ENCODE measurements around the gene FGF18. TPM values are rescaled to one million over a fixed set of nuclear protein-coding genes. Genes with fewer than 3 reads are reported as not detected.

The FGF18 gene
- total and polyA plus RNA-seq, 7 donors, result 0.28 to 3.0 (median 0.48) TPM; not detected in 3

DNA sequence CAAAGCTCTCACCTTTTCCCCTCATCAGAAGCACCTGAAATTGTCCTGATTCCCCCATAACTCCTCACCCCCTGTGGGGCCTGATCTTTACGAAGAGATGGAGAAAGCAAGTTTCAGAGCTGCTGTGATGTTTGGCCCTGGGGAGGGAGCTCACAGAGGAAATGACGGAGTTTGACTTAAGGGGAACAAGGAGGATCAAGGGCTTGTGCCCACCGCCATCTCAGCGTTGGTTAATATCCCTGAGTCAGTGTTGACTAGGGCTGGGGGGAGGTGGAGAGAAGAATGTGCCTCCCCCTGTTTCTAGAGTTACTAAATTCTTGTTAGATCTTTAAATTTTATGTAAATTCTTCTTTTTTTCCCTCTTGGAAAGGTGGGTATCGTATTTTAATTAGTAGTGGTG is 27.8 kb downstream of the FGF18 start:
- Histone ChIP-seq H3K4me3 (no peak overlapping the region), H3K9me3 (no peaks in the 10 kb centered on the region), H3K27ac (no peak overlapping the region), H3K4me1 (peaks cover 0 to 13% (median 9%) of the 10 kb centered on the region in 4 donors), H3K36me3 (no peaks in the 10 kb centered on the region), H3K27me3 (no peaks in the 10 kb centered on the region)
- TF ChIP-seq, protein P1, sequence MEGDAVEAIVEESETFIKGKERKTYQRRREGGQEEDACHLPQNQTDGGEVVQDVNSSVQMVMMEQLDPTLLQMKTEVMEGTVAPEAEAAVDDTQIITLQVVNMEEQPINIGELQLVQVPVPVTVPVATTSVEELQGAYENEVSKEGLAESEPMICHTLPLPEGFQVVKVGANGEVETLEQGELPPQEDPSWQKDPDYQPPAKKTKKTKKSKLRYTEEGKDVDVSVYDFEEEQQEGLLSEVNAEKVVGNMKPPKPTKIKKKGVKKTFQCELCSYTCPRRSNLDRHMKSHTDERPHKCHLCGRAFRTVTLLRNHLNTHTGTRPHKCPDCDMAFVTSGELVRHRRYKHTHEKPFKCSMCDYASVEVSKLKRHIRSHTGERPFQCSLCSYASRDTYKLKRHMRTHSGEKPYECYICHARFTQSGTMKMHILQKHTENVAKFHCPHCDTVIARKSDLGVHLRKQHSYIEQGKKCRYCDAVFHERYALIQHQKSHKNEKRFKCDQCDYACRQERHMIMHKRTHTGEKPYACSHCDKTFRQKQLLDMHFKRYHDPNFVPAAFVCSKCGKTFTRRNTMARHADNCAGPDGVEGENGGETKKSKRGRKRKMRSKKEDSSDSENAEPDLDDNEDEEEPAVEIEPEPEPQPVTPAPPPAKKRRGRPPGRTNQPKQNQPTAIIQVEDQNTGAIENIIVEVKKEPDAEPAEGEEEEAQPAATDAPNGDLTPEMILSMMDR (IDR thresholded peaks at IDR 0.05), result no peak
- TF ChIP-seq EP300 (IDR thresholded peaks at IDR 0.05) (no peak), POLR2A (IDR thresholded peaks at IDR 0.05) (no peak), POLR2AphosphoS5 (IDR thresholded peaks at IDR 0.05) (no peak)
- WGBS, 2 donors, result 87% methylated on average over 5 of the region's 5 CpGs
- intact Hi-C loops (cut with DNase I), result no loop called here
- DNase-seq, result no peak

DNA sequence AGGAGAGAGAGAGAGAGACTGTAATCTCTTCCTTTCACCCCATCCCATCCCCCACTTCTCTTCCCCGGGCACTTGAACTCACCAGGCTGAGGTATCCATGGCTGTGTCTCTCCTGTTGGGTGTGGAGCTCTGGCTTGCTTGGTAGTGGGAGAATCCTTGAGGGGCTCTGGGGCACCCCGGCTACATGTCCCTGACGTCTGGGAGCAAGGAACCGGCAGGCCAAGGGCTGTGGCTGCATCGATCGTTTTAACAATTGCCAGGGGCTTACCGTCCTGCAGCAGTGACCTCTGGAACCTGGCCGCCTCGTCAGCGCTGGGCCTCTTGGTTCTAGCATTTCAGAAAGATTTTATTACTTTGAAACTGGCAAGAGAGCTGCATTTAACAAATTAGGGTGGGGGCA is 30.0 kb downstream of the FGF18 start:
- Histone ChIP-seq H3K27me3 (no peaks in the 10 kb centered on the region), H3K27ac (peak overlapping the region in 1 of 4 donors; percentile 83), H3K36me3 (no peaks in the 10 kb centered on the region), H3K4me3 (no peak overlapping the region), H3K4me1 (peaks cover 0 to 13% (median 9%) of the 10 kb centered on the region in 4 donors), H3K9me3 (no peaks in the 10 kb centered on the region)
- DNase-seq, result no peak
- TF ChIP-seq POLR2AphosphoS5 (IDR thresholded peaks at IDR 0.05) (no peak), POLR2A (IDR thresholded peaks at IDR 0.05) (no peak), EP300 (IDR thresholded peaks at IDR 0.05) (no peak)
- TF ChIP-seq, protein P1 (IDR thresholded peaks at IDR 0.05), result no peak
- 76 to 80% methylated on average over 10 of the region's 10 CpGs for WGBS, 2 donors
- intact Hi-C loops (cut with DNase I), result no loop called here

DNA sequence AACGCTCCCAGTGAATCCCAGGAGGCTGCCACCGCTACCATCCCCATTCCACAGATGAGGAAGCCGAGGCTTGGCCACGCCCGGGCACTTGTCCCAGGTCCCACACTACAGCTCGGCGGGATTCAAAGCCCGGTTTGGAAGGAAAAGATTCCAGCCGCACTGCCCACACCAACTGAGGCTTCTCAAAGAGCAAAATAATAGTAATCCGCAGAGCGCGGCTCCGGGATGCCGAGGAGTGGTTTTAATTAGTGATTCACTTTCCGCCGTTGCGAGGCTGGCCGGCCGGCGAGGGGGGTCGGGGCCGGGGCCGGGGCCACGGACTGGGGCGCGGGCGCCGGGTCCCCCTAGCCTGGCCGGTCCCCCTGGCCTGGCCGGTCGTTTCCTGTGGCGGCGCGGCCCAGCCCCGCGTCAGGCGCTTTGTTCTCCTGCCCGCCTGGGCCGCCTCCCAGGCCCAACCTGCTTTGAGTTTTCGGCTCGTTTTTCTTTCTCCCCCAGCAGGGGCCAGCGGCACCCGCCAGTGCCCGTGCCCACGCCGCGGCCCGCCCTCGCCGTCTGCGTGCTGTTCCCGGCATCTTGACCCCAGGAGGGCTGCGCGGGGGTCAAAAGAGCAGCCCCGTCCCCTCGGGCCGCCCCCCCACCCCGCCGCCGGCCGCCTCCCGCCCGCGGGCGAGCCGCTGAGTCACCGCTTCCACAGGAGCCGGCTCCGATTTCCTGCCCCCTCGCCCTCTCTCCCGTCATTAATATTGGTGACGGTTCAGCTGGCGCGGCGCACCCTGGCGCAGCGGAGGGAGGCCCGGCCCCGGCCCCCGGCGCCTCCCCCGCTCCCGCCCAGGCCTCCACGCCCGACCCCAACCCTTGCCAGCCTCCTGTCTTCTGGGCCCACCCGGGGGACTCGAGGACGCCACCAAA is 31.2 kb downstream of the FGF18 start:
- intact Hi-C loops (cut with DNase I), result no loop called here
- TF ChIP-seq POLR2A (IDR thresholded peaks at IDR 0.05), result no peak
- TF ChIP-seq POLR2AphosphoS5 (IDR thresholded peaks at IDR 0.05), result no peak
- TF ChIP-seq, protein P1 (IDR thresholded peaks at IDR 0.05), result no peak
- no peak for TF ChIP-seq EP300 (IDR thresholded peaks at IDR 0.05)
- no peaks in the 10 kb centered on the region for H3K27me3 ChIP-seq
- H3K9me3 ChIP-seq, result no peaks in the 10 kb centered on the region
- 14 to 21% methylated on average over 88 of the region's 88 CpGs for WGBS, 2 donors
- H3K36me3 ChIP-seq, result no peaks in the 10 kb centered on the region
- H3K4me1 ChIP-seq, result peaks cover 0 to 13% (median 8%) of the 10 kb centered on the region in 4 donors
- H3K4me3 ChIP-seq, result peak overlapping the region; percentile 30 to 57 (median 53)
- H3K27ac ChIP-seq, result peak overlapping the region; percentile 66 to 83 (median 72)
- DNase-seq, result peak; percentile 81

DNA sequence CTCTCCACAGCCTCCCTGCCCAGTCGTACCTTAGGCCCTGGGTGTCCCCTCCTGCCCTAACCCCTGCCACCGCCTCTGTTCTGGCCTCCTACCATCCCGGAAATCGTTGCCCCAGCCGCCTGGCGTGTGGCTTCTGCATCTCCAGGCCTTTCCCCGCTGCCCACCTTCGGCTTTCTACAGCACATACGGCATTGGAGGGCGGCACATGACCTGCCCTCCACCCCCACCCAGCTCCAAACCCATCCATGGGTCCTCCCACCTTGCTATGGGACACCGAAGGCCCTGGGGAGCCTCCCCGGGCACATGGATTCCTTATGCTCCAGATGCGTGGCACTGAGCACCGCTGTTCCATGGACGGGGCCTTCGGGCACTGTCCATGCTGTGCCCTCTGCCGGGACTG is 32.0 kb downstream of the FGF18 start:
- Histone ChIP-seq H3K4me3 (peak overlapping the region in 3 of 4 donors; percentile 50 to 57 (median 56)), H3K36me3 (no peaks in the 10 kb centered on the region), H3K9me3 (no peaks in the 10 kb centered on the region), H3K27ac (peak overlapping the region; percentile 66 to 83 (median 72)), H3K27me3 (no peaks in the 10 kb centered on the region), H3K4me1 (peaks cover 0 to 13% (median 5%) of the 10 kb centered on the region in 4 donors)
- 75 to 81% methylated on average over 17 of the region's 17 CpGs for WGBS, 2 donors
- TF ChIP-seq EP300 (IDR thresholded peaks at IDR 0.05), result no peak
- no peak for TF ChIP-seq POLR2AphosphoS5 (IDR thresholded peaks at IDR 0.05)
- TF ChIP-seq, protein P1 (IDR thresholded peaks at IDR 0.05), result no peak
- TF ChIP-seq POLR2A (IDR thresholded peaks at IDR 0.05), result no peak
- DNase-seq, result no peak
- intact Hi-C loops (cut with DNase I), result no loop called here

Measured in sigmoid colon (tissue), 7 donors.